GM23338 (cell line): ENCODE data around the gene SORL1. TPM values are rescaled to one million over a fixed set of nuclear protein-coding genes. Genes with fewer than 3 reads are reported as not detected.

Source experiments
- ATAC-seq: fragments of 200-7000 bp; cut with Tn5 transposase; 3 replicates; pipeline ENCODE4 v1.9.1; 2020
- DNase-seq: peaks from one replicate; pipeline ENCODE4 v3.0.0-alpha.2; 2015; ENCODE audit warnings: low spot score
- H2AFZ ChIP-seq: fragments of 200-600 bp; sonication (generic); 2 replicates; pipeline ENCODE4 v1.8.0; 2016; ENCODE audit warnings: antibody characterized with exemption, mild to moderate bottlenecking, moderate library complexity
- H3F3A ChIP-seq: fragments of 200-600 bp; sonication (generic); replicated peaks from 2 replicates; pipeline ENCODE4 v1.8.0; 2017; ENCODE audit warnings: antibody characterized with exemption, mixed run types, low read depth
- H3K27ac ChIP-seq: fragments of 200-600 bp; sonication (generic); 2 replicates; pipeline ENCODE4 v1.6.1; 2016; ENCODE audit warnings: low read depth
- H3K27me3 ChIP-seq: fragments of 200-600 bp; sonication (generic); 2 replicates; pipeline ENCODE4 v1.8.0; 2016; ENCODE audit warnings: mild to moderate bottlenecking, mixed run types, moderate library complexity; ENCODE audit not compliant: insufficient read depth
- H3K36me3 ChIP-seq: fragments of 200-600 bp; sonication (generic); 2 replicates; pipeline ENCODE4 v1.8.0; 2016; ENCODE audit warnings: mild to moderate bottlenecking; ENCODE audit not compliant: insufficient read depth
- H3K4me1 ChIP-seq: fragments of 200-600 bp; sonication (generic); 2 replicates; pipeline ENCODE4 v1.8.0; 2016; ENCODE audit warnings: mild to moderate bottlenecking, moderate library complexity; ENCODE audit not compliant: insufficient read depth
- H3K4me2 ChIP-seq: fragments of 200-600 bp; sonication (generic); 2 replicates; pipeline ENCODE4 v1.7.1; 2017; ENCODE audit warnings: mixed run types
- H3K4me3 ChIP-seq: fragments of 200-600 bp; sonication (generic); 2 replicates; pipeline ENCODE4 v1.6.1; 2016; ENCODE audit warnings: mixed run types
- H3K79me2 ChIP-seq: fragments of 200-600 bp; sonication (generic); replicated peaks from 2 replicates; pipeline ENCODE4 v1.8.0; 2017; ENCODE audit warnings: mild to moderate bottlenecking; ENCODE audit not compliant: insufficient read depth
- H3K9me2 ChIP-seq: fragments of 200-600 bp; sonication (generic); 2 replicates; pipeline ENCODE4 v1.8.0; 2017; ENCODE audit not compliant: insufficient read depth
- H4K20me1 ChIP-seq: fragments of 200-600 bp; sonication (generic); replicated peaks from 2 replicates; pipeline ENCODE4 v1.8.0; 2017; ENCODE audit warnings: mild to moderate bottlenecking; ENCODE audit not compliant: insufficient read depth
- H3K27ac Mint-ChIP-seq: 2 replicates; pipeline ENCODE4 v1.8.0; 2020; ENCODE audit warnings: inconsistent platforms, mild to moderate bottlenecking, moderate library complexity, mixed read lengths
- H3K27me3 Mint-ChIP-seq: 3 replicates; pipeline ENCODE4 v1.8.0; 2022; ENCODE audit warnings: low read depth, mild to moderate bottlenecking, moderate library complexity, mixed read lengths, inconsistent platforms; ENCODE audit not compliant: insufficient read depth, poor library complexity
- H3K36me3 Mint-ChIP-seq: 3 replicates; pipeline ENCODE4 v1.8.0; 2021; ENCODE audit warnings: low read depth, mild to moderate bottlenecking, inconsistent platforms, moderate library complexity, mixed read lengths
- H3K4me1 Mint-ChIP-seq: 3 replicates; pipeline ENCODE4 v1.8.0; 2020; ENCODE audit warnings: mild to moderate bottlenecking, inconsistent platforms, mixed read lengths
- H3K4me3 Mint-ChIP-seq: 3 replicates; pipeline ENCODE4 v1.8.0; 2021; ENCODE audit warnings: moderate library complexity, mild to moderate bottlenecking, inconsistent platforms, mixed read lengths
- H3K9me3 Mint-ChIP-seq: 3 replicates; pipeline ENCODE4 v1.8.0; 2020; ENCODE audit warnings: moderate library complexity, mild to moderate bottlenecking, inconsistent platforms, mixed read lengths
- CTCF ChIP-seq, 2 experiments: fragments of 200-600 bp in 1 of 2; sonication (generic) in 1 of 2; conservative IDR thresholded peaks; 2 replicates each; pipeline versions ENCODE4 v1.5.1 to v1.6.1; 2016 to 2017; ENCODE audit warnings: antibody characterized with exemption in 2 of 2, low read depth in 2 of 2, mild to moderate bottlenecking in 2 of 2, moderate library complexity in 1 of 2
- EZH2 ChIP-seq: fragments of 200-600 bp; sonication (generic); IDR thresholded peaks from one replicate; pipeline ENCODE4 v1.8.0; 2017; ENCODE audit warnings: antibody characterized with exemption, mild to moderate bottlenecking, low read depth; ENCODE audit not compliant: unreplicated experiment
- EZH2phosphoT487 ChIP-seq: fragments of 200-600 bp; sonication (generic); IDR thresholded peaks from one replicate; pipeline ENCODE4 v1.8.1; 2018; ENCODE audit warnings: antibody characterized with exemption; ENCODE audit not compliant: unreplicated experiment
- JUNB ChIP-seq: IDR thresholded peaks from one replicate; pipeline ENCODE4 v1.6.1; 2016; ENCODE audit warnings: antibody characterized with exemption; ENCODE audit not compliant: unreplicated experiment
- NANOG ChIP-seq: IDR thresholded peaks from 2 replicates; pipeline ENCODE4 v1.6.1; 2016; ENCODE audit warnings: antibody characterized with exemption, borderline replicate concordance
- POLR2AphosphoS5 ChIP-seq: IDR thresholded peaks from 2 replicates; pipeline ENCODE4 v1.6.1; 2016; ENCODE audit warnings: antibody characterized with exemption, low read depth
- STAT1 ChIP-seq: IDR thresholded peaks from one replicate; pipeline ENCODE4 v1.6.1; 2016; ENCODE audit warnings: antibody characterized with exemption; ENCODE audit not compliant: unreplicated experiment
- ZNF114 ChIP-seq: fragments of 250-450 bp; sonication (Bioruptor Pico); IDR thresholded peaks from 2 replicates; pipeline ENCODE4 v1.5.0; 2020; ENCODE audit warnings: mild to moderate bottlenecking, moderate library complexity
- ZNF331 ChIP-seq: fragments of 250-450 bp; sonication (Bioruptor Pico); IDR thresholded peaks from 2 replicates; pipeline ENCODE4 v1.5.0; 2020; ENCODE audit warnings: low read depth, mild to moderate bottlenecking, moderate library complexity
- ZNF462 ChIP-seq: fragments of 250-450 bp; sonication (Bioruptor Pico); IDR thresholded peaks from 2 replicates; pipeline ENCODE4 v1.5.0; 2020; ENCODE audit warnings: mild to moderate bottlenecking, moderate library complexity
- polyA plus RNA-seq: library from polyadenylated mRNA; unstranded; fragments of >200 nt; fragmentation: Nextera tagmentation; extraction: Ambion mirVana; gene quantifications from 2 replicates; pipeline ENCODE4 v1.2.1, GENCODE V29; 2016
- total RNA-seq: library from RNA; depleted of rRNA; stranded (reverse); fragments of >200 nt; shearing (Covaris generic); gene quantifications from 2 replicates; pipeline ENCODE4 v1.2.3, GENCODE V29; 2014
- TF ChIP-seq, protein P1 (sequence below): IDR thresholded peaks from one replicate; pipeline ENCODE4 v1.6.1; 2018; ENCODE audit warnings: antibody characterized with exemption; ENCODE audit not compliant: unreplicated experiment
- TF ChIP-seq, protein P2 (sequence below): IDR thresholded peaks from 2 replicates; pipeline ENCODE4 v1.6.1; 2016; ENCODE audit warnings: antibody characterized with exemption

Gene SORL1
- total and polyA plus RNA-seq, 2 experiments from 2014 or later: 23.0 to 78.8 TPM

- TF ChIP-seq CTCF (conservative IDR thresholded peaks at IDR 0.05; ENCODE audit: low read depth in 2 of 2): no peak
- TF ChIP-seq ZNF331 (CRISPR knock-in tag): no peak
- no peak for TF ChIP-seq STAT1
These were observed 207.7 kb downstream of the SORL1 start (continued) for GRCh38 chr11:121659811-121660210.

DNA sequence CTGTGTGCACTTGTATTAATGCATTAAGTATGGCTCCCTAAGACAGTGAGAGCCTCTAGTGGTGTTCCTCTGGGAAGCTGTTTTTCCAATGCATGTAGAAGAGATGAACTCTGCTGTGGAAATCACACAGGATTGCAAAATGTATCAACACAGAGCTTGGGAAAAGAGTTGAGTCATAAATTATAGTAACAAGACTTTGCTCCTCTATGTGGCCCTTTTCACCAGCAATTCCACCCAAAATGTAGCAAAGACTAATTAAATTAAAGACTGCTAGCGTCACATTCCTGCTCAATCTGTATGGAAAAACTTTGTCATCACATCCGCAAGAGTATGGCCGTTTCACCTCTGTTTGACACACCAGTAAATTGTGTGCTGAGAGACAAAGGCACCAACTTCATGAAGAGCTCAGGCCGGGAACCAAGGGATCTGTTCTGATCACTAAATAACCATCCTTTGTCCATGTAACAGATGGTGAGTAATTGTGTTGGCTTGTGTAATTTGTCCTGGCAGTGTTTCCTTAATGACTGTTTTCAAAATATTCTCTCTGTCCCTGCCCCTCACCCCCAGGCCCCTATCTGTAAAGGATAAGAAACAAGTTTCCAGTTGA, 209.9 kb downstream of the SORL1 start:
- H2AFZ ChIP-seq: no peak overlapping the region
- H3K4me3 ChIP-seq: no peak overlapping the region
- no peak for ATAC-seq
- Mint-ChIP-seq H3K27ac (no peak overlapping the region), H3K9me3 (peaks cover 15% of the 10 kb centered on the region; the same call in 2 of the 3 replicates), H3K4me1 (no peaks in the 10 kb centered on the region), H3K4me3 (no peak overlapping the region), H3K36me3 (peaks cover 13% of the 10 kb centered on the region; the same call in 2 of the 3 replicates), H3K27me3 (peaks cover 3% of the 10 kb centered on the region)
- no peak for DNase-seq
- H3K36me3 ChIP-seq: 0 out of 2 replicates have a peak, but pooled peaks cover 3% of the 10 kb centered on the region
- no peaks in the 10 kb centered on the region for H3K79me2 ChIP-seq
- TF ChIP-seq STAT1 (no peak), EZH2 (no peak), NANOG (no peak), ZNF462 (CRISPR knock-in tag) (no peak), EZH2phosphoT487 (no peak), POLR2AphosphoS5 (no peak), ZNF114 (CRISPR knock-in tag) (no peak), JUNB (no peak)
- TF ChIP-seq, protein P1, sequence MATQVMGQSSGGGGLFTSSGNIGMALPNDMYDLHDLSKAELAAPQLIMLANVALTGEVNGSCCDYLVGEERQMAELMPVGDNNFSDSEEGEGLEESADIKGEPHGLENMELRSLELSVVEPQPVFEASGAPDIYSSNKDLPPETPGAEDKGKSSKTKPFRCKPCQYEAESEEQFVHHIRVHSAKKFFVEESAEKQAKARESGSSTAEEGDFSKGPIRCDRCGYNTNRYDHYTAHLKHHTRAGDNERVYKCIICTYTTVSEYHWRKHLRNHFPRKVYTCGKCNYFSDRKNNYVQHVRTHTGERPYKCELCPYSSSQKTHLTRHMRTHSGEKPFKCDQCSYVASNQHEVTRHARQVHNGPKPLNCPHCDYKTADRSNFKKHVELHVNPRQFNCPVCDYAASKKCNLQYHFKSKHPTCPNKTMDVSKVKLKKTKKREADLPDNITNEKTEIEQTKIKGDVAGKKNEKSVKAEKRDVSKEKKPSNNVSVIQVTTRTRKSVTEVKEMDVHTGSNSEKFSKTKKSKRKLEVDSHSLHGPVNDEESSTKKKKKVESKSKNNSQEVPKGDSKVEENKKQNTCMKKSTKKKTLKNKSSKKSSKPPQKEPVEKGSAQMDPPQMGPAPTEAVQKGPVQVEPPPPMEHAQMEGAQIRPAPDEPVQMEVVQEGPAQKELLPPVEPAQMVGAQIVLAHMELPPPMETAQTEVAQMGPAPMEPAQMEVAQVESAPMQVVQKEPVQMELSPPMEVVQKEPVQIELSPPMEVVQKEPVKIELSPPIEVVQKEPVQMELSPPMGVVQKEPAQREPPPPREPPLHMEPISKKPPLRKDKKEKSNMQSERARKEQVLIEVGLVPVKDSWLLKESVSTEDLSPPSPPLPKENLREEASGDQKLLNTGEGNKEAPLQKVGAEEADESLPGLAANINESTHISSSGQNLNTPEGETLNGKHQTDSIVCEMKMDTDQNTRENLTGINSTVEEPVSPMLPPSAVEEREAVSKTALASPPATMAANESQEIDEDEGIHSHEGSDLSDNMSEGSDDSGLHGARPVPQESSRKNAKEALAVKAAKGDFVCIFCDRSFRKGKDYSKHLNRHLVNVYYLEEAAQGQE: no peak
- TF ChIP-seq, protein P2, sequence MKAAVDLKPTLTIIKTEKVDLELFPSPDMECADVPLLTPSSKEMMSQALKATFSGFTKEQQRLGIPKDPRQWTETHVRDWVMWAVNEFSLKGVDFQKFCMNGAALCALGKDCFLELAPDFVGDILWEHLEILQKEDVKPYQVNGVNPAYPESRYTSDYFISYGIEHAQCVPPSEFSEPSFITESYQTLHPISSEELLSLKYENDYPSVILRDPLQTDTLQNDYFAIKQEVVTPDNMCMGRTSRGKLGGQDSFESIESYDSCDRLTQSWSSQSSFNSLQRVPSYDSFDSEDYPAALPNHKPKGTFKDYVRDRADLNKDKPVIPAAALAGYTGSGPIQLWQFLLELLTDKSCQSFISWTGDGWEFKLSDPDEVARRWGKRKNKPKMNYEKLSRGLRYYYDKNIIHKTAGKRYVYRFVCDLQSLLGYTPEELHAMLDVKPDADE: no peak
- H3F3A ChIP-seq: no peaks in the 10 kb centered on the region
- no peaks in the 10 kb centered on the region; the same call in 1 of the 2 replicates for H3K9me2 ChIP-seq
- no peak overlapping the region for H3K27ac ChIP-seq
- no peaks in the 10 kb centered on the region for H4K20me1 ChIP-seq
- no peak overlapping the region for H3K4me2 ChIP-seq
- H3K27me3 ChIP-seq: no peaks in the 10 kb centered on the region
- H3K4me1 ChIP-seq: no peaks in the 10 kb centered on the region
